Measurements from ENCODE around the gene MLH1.

MLH1 gene

GRCh38 chr3:37067577-37067976 lies 74.3 kb downstream of the MLH1 start:
- TF ChIP-seq, protein P1, sequence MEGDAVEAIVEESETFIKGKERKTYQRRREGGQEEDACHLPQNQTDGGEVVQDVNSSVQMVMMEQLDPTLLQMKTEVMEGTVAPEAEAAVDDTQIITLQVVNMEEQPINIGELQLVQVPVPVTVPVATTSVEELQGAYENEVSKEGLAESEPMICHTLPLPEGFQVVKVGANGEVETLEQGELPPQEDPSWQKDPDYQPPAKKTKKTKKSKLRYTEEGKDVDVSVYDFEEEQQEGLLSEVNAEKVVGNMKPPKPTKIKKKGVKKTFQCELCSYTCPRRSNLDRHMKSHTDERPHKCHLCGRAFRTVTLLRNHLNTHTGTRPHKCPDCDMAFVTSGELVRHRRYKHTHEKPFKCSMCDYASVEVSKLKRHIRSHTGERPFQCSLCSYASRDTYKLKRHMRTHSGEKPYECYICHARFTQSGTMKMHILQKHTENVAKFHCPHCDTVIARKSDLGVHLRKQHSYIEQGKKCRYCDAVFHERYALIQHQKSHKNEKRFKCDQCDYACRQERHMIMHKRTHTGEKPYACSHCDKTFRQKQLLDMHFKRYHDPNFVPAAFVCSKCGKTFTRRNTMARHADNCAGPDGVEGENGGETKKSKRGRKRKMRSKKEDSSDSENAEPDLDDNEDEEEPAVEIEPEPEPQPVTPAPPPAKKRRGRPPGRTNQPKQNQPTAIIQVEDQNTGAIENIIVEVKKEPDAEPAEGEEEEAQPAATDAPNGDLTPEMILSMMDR (IDR thresholded peaks at IDR 0.05; ENCODE audit: insufficient read depth, low read length, poor library complexity, severe bottlenecking), result no peak

GRCh38 chr3:37068031-37068430 lies 74.7 kb downstream of the MLH1 start:
- TF ChIP-seq, protein P1 (IDR thresholded peaks at IDR 0.05; ENCODE audit: insufficient read depth, low read length, poor library complexity, severe bottlenecking), result no peak
- Histone ChIP-seq H3K4me3 (replicated peaks; ENCODE audit: low read depth, low read length) (no peak overlapping the region), H3K36me3 (ENCODE audit: control insufficient read depth, insufficient read depth, low read length) (peaks cover 6% of the 10 kb centered on the region), H3K27me3 (replicated peaks; ENCODE audit: control insufficient read depth, insufficient read depth, low read length) (no peaks in the 10 kb centered on the region)
- DNase-seq (ENCODE audit: extremely low read depth, insufficient read length), result no peak

More at GRCh38 chr3:37067577-37067976, 74.3 kb downstream of the MLH1 start:
- Histone ChIP-seq H3K27me3 (replicated peaks; ENCODE audit: control insufficient read depth, insufficient read depth, low read length) (no peaks in the 10 kb centered on the region), H3K36me3 (ENCODE audit: control insufficient read depth, insufficient read depth, low read length) (peaks cover 6% of the 10 kb centered on the region), H3K4me3 (replicated peaks; ENCODE audit: low read depth, low read length) (no peak overlapping the region)
- no peak for DNase-seq (ENCODE audit: extremely low read depth, insufficient read length)

GRCh38 chr3:37071921-37072320 lies 78.6 kb downstream of the MLH1 start:
- TF ChIP-seq, protein P1 (IDR thresholded peaks at IDR 0.05; ENCODE audit: insufficient read depth, low read length, poor library complexity, severe bottlenecking), result no peak
- DNase-seq (ENCODE audit: extremely low read depth, insufficient read length), result no peak
- no peak overlapping the region for H3K4me3 ChIP-seq (replicated peaks; ENCODE audit: low read depth, low read length)
- no peaks in the 10 kb centered on the region for H3K27me3 ChIP-seq (replicated peaks; ENCODE audit: control insufficient read depth, insufficient read depth, low read length)
- peaks cover 1% of the 10 kb centered on the region for H3K36me3 ChIP-seq (ENCODE audit: control insufficient read depth, insufficient read depth, low read length)

- DNase-seq (ENCODE audit: extremely low read depth, insufficient read length), result no peak
- H3K27me3 ChIP-seq (replicated peaks; ENCODE audit: control insufficient read depth, insufficient read depth, low read length), result no peaks in the 10 kb centered on the region
- H3K36me3 ChIP-seq (ENCODE audit: control insufficient read depth, insufficient read depth, low read length), result no peaks in the 10 kb centered on the region; the same call in none of the 2 replicates
- no peak overlapping the region for H3K4me3 ChIP-seq (replicated peaks; ENCODE audit: low read depth, low read length)
- TF ChIP-seq, protein P1 (IDR thresholded peaks at IDR 0.05; ENCODE audit: insufficient read depth, low read length, poor library complexity, severe bottlenecking), result no peak
Measured at GRCh38 chr3:37072892-37073291, 79.6 kb downstream of the MLH1 start.

GRCh38 chr3:37074178-37074577 lies 80.9 kb downstream of the MLH1 start:
- no peaks in the 10 kb centered on the region; the same call in none of the 2 replicates for H3K36me3 ChIP-seq (ENCODE audit: control insufficient read depth, insufficient read depth, low read length)
- TF ChIP-seq, protein P1 (IDR thresholded peaks at IDR 0.05; ENCODE audit: insufficient read depth, low read length, poor library complexity, severe bottlenecking), result no peak
- H3K27me3 ChIP-seq (replicated peaks; ENCODE audit: control insufficient read depth, insufficient read depth, low read length), result no peaks in the 10 kb centered on the region
- DNase-seq (ENCODE audit: extremely low read depth, insufficient read length), result no peak
- H3K4me3 ChIP-seq (replicated peaks; ENCODE audit: low read depth, low read length), result no peak overlapping the region

GRCh38 chr3:37075955-37076354 lies 82.6 kb downstream of the MLH1 start:
- Histone ChIP-seq H3K36me3 (ENCODE audit: control insufficient read depth, insufficient read depth, low read length) (no peaks in the 10 kb centered on the region; the same call in none of the 2 replicates), H3K27me3 (replicated peaks; ENCODE audit: control insufficient read depth, insufficient read depth, low read length) (no peaks in the 10 kb centered on the region), H3K4me3 (replicated peaks; ENCODE audit: low read depth, low read length) (no peak overlapping the region)
- DNase-seq (ENCODE audit: extremely low read depth, insufficient read length), result no peak
- TF ChIP-seq, protein P1 (IDR thresholded peaks at IDR 0.05; ENCODE audit: insufficient read depth, low read length, poor library complexity, severe bottlenecking), result no peak

Measured in GM06990 (cell line).